Hematopoietic multipotent progenitor cell treated with erythropoietin and hydrocortisone succinate and interleukin-3 and kit ligand, for 17 days (in vitro differentiated cells): ENCODE measurements around the gene SVBP.

ENCODE experiments used
- DNase-seq: peaks from one replicate; pipeline ENCODE4 v3.0.0-alpha.2; 2015; ENCODE audit warnings: low spot score

The SVBP gene

DNA sequence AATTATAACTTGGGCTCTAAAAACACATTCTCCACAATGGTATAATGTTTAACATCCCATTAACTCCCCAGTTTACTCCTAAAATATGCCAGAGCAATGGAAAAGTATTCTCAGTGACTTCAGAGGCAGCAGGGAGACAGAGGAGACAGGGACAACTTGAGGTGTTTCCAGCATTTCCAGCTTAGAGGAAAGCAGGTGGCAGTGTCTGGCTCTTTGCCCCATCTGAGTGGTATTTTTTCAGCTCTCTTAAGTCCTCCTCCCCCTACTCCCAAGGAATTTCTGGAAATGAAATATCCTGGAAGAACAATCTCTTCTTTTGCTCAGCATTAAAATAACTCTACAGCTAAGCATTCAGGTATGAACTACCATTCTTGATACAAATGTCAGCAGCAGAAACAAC, 11.0 kb downstream of the SVBP start:
- no peak for DNase-seq

DNA sequence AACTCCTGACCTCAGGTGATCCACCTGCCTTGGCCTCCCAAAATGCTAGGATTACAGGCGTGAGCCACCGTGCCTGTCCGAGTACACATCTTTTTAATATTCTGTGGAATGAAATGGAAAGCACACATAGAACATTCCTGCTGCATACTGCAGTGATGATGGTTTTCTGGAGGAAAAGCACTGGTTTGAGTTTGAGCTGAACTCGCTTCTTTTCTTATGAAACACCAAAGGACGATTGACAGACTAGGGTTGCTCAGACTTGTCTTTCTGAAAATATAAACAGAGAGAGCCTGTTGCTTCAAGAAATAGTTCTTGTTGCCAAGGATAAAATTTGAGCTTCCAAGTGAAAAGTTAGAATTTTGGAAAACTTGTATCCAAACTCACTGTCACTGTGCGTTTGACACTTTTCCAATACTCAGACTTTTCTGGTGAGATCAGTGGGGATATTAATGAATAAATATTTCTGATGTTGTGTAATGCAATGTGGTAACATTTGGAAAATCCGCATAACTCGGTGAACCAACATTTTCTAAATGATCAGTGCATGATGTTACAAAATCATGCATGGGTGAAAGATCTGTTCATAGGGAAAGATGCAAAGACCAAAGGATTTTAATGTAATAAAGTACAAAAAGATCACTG, 15.2 kb downstream of the SVBP start:
- DNase-seq: no peak

- no peak for DNase-seq
Observed at GRCh38 chr1:42797979-42798378, 19.2 kb downstream of the SVBP start.

DNA sequence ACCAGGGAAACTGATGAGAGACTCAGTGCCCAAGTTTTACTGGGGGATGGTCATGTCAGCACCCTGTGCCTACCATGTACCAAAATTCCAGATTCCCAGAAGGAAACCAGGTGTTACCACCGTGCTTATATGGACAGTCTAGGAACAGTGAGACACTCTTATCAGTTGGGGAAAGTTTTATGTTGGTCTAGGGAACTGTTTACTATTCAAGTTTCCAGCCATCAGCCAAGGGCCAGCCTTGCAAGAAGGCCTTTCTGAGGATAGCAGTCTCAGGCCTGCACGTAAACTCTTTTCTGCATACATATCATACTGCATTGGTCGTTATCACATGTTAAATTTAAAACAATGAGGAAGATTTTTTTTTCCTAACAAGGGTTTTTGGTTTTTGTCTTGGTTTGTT, 19.8 kb downstream of the SVBP start:
- DNase-seq: no peak

GRCh38 chr1:42793824-42794223, 23.4 kb downstream of the SVBP start:
- no peak for DNase-seq

GRCh38 chr1:42788021-42788420, 29.2 kb downstream of the SVBP start:
- DNase-seq: no peak

DNA sequence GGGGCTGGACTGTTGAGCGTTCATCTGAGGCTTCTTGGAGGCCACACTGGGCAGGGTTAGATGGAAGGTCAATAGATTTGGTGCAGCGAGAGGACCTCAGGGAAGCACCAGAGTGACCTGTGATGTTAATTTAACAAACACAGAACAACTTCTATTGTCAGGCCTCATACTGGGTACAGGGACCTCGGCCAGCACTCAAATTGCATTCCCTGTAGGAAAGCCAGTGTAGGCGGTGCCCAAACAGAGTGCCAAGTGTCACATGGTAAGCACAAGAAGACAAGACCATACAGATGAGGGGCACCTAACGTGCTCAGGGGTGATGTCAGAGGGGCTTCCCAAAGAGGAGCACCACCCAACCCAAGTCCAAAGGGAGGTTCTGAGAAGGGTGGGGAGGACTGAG, 31.1 kb downstream of the SVBP start:
- no peak for DNase-seq

DNA sequence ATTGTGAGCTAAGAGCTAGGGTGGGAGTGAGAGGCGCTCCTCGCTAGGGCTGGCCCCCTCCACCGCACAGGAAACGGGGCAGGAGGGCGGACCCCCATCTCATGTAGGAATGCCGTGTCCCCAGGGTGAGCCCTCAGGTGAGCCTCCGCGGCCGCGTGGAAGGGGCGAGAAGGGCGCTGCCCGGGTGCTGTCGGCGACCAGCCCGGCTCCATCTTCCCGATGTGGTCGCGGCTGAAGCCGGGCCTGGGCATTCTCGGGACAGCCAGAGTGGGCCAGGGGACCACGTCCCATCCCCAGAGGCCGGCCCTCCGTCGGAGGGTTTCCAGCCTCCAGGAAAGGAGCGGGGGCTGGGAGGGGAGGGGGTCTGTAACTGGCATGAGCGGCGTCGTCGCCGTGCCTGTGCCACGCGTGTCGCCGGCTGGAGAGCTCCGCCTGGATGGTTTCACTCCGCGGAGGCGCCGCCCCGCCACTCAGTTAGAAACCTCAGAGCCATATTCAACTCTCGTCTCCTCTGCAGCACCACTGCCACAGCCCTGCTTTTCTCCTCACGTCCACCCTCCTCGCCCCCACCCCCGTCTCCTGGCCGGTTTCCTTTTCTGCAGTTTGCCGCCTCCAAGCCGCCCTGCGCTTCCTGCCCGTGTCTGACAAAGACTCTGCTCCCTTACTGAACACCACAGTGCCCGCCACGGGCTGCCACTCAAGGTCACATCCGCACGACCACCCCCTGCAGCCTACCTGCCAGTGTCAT, 32.1 kb downstream of the SVBP start, which contains the start of gene TMEM269:
Gene TMEM269, plus strand, starts transcription at position 46 of the 748 bp plus-strand sequence. CDS start 4,903 bp downstream, outside the sequence.
- DNase-seq: no peak

- DNase-seq: no peak
Observed at GRCh38 chr1:42784547-42784945, 32.7 kb downstream of the SVBP start.

GRCh38 chr1:42783092-42783491, 34.1 kb downstream of the SVBP start:
- DNase-seq: no peak

- no peak for DNase-seq
Observed at GRCh38 chr1:42780176-42780575, 37.0 kb downstream of the SVBP start.

- DNase-seq: no peak
Observed at GRCh38 chr1:42779725-42780124, 37.5 kb downstream of the SVBP start.

GRCh38 chr1:42777852-42778251, 39.3 kb downstream of the SVBP start:
- DNase-seq: peak; percentile 84

DNA sequence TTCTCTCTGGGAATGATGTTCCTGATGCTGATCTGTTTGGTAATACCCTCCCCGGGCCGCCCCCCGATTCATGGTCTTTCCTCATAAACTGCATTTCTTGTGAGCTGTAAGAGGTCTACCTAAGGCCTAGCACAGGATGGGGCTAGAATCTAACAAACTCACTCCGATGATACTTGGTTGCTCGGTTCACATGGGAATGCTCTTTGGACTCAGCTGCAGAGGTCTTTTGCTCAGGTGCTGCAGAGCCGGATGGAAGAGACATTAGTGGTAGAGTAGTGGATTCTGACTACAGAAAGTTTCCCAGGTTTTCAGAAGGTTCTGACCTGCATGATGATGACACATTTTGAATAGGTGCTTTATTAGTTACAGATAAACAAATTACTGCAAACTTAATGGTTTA, 40.7 kb downstream of the SVBP start:
- no peak for DNase-seq

DNA sequence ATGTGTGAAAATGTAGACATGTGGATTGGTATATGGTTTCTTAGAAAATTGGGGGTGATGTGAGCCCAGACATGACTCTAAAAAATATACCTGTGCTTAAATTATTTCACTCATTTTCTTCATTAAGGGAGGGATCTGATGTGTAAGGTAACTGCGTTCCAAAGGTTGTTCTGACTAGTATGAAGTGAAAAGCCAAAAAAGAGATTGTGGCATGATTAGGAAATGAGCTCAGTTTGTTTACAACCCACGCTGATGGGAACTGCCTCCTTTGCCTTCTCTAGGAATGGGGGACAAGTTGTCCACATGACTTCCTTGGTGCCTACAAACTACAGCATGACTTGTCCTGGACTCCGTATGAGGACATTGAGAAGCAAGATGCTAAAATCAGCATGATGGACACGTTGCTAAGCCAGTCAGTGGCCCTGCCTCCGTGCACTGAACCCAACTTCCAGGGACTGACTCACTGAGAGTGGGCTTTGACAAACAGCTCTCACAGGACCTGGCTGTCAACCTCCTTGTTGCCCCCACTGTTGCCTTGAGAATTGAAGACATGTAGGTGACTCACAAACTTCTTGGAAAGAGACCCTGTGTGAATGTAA, 42.2 kb downstream of the SVBP start:
- DNase-seq: no peak

DNA sequence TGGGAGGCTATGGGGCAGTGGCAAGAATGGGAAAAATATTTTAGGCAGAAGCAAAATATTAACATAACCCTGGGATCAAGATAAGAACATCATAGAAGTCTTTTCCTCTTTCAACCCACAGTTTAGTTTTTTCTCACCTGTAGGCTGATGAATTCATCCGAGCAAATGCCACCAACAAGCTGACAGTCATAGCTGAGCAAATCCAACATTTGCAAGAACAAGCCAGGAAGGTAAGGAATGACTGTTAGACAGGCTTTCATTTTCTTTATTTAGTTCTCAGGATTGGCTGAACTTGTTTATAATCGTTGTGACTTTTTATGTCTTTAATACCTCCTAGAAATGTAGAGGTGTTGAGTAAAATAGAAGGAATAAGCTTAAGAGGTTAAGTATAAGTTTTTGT, 43.8 kb downstream of the SVBP start:
- no peak for DNase-seq

- no peak for DNase-seq
Observed at GRCh38 chr1:42769811-42770210, 47.4 kb downstream of the SVBP start.

GRCh38 chr1:42768172-42768571, 49.0 kb downstream of the SVBP start:
- peak; percentile 20 for DNase-seq

DNA sequence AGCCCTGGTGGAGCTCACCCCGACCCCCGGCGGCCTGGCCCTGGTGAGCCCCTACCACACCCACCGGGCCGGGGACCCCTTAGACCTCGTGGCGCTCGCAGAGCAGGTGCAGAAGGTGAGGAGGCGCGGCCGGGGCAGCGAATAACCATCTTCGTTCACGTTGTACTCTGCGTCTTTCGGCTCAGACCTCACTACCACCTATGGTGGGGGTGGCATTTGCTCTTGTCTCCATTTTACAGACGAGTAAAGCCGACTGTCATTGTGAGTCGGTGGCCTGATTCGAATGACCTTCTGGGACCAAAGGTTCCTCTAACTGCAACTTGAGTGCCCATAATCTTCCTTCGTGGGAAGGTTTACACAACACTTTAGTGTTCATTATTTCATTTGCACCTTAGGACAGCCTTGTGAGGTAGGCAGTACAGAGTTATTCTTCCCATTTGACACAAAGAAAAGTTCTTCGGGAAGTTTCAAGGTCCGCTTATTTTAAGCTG, 49.6 kb downstream of the SVBP start:
- DNase-seq: no peak

GRCh38 chr1:42766741-42767509, 50.3 kb downstream of the SVBP start, which contains the start of the genes C1orf50 and P3H1:
Gene C1orf50, plus strand, starts transcription at chr1:42767249. Its CDS starts 63 bp downstream, at chr1:42767312.
Gene P3H1, minus strand, starts transcription at chr1:42767028. Its CDS starts 57 bp downstream, at chr1:42766971.
- peak; percentile 100 for DNase-seq

GRCh38 chr1:42765832-42766740, 51.1 kb downstream of the SVBP start:
- DNase-seq: no peak
